ENCODE results near the gene ZNF615. TPM values are rescaled to one million over a fixed set of nuclear protein-coding genes. Genes with fewer than 3 reads are reported as not detected.
"Not testable (repeated sequence)": the region's sequence is repeated elsewhere in the genome, so short reads cannot be mapped to it uniquely, and the experiment has no call there.

Gene ZNF615
- total RNA-seq, 4 donors from 2014 or later: 7.0 to 12.8 (median 8.6) TPM

DNA sequence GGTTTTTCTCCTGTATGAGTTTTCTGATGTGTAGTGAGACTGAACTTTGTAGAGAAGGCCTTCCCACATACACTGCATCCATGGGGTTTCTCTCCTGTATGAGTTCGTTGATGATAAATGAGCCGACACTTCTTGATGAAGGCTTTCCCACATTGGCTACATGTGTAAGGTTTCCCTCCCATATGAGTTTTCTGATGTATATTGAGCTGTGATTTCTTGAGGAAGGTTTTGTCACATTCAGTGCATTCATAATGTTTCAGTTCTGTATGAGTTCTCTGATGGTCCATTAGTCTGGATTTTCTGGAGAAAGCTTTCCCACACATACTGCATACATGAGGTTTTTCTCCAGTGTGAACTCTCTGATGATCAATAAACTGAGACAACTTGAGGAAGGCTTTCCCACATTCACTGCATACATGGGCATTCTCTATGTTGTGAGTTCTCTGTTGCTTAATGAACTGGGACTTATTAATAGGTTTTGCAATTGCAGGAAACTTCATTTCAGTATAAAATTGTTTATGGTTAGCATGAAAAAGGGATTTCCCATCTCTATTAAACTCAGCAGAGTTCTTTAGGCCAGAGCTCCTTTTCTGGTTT lies 13.9 kb downstream of the ZNF615 start:
- ATAC-seq (ENCODE audit: low FRiP score): no peak
- TF ChIP-seq, protein P1, sequence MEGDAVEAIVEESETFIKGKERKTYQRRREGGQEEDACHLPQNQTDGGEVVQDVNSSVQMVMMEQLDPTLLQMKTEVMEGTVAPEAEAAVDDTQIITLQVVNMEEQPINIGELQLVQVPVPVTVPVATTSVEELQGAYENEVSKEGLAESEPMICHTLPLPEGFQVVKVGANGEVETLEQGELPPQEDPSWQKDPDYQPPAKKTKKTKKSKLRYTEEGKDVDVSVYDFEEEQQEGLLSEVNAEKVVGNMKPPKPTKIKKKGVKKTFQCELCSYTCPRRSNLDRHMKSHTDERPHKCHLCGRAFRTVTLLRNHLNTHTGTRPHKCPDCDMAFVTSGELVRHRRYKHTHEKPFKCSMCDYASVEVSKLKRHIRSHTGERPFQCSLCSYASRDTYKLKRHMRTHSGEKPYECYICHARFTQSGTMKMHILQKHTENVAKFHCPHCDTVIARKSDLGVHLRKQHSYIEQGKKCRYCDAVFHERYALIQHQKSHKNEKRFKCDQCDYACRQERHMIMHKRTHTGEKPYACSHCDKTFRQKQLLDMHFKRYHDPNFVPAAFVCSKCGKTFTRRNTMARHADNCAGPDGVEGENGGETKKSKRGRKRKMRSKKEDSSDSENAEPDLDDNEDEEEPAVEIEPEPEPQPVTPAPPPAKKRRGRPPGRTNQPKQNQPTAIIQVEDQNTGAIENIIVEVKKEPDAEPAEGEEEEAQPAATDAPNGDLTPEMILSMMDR (IDR thresholded peaks at IDR 0.05): no peak
- no peak for DNase-seq (ENCODE audit: low spot score)

DNA sequence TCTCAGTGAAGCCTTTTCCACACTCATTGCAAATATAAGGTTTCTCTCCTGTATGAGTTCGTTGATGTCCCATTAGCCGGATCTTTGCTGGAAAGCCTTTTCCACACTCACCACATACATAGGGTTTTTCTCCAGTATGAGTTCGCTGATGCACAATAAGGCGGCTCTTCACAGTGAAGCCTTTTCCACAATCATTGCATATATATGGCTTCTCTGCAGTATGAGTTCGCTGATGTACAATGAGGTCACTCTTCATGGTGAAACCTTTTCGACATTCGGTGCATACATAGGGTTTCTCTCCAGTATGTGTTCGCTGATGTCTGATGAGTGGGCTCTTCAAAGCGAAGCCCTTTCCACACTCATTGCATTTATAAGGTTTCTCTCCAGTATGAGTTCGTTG lies 14.6 kb downstream of the ZNF615 start:
- DNase-seq (ENCODE audit: low spot score) (no peak), ATAC-seq (ENCODE audit: low FRiP score) (no peak)
- TF ChIP-seq, protein P1 (IDR thresholded peaks at IDR 0.05): no peak

DNA sequence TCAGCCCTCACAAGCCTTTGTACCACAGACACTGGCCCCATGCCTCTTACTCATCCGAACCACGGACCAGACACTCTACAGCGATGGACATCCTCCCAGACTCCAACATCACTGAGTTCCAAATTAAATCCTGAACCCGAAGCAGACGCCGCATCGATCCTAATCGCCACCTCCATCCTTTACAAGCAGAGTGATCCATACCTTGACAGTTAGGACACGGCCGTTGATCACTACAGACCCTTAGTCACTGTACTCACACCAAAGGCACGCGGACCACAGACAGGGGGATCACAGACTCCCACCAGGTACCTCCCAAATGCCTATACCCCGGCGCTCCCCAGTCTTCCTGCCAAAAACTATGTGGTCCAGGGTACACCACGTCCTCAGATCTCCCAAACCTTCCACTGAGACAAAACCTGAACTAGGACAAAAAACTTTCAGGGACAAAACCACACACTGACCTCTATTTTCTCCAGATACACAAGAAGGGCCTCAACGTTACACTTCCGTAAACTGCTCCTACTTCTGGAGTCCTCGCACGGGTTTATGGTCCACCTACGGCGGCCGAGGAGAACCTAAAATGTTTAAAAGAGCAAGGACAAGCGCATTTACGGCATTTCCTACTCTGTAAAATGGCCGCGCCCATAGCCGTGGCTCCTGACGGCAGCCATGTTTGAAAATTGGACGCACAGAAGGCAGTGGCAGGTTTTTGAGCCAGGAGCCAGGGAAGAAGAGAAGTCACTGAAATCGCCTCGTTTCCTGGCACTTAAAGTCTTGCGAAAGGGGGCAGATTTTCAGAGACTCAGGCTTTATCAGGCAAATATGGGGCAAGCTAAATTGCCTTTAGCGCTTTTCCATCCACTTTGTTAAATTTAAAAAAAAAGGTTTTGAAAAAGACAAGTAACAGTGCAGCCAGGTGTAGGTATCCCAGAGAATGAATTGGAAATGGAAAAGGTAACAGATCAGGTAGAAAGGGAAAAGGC lies 21.4 kb downstream of the ZNF615 start, which contains the start of gene ZNF350:
ZNF350 (minus strand) TSS at position 532 of the 983 bp plus-strand sequence. CDS start 12,480 bp downstream, outside the sequence.
- DNase-seq (ENCODE audit: low spot score) (peak; percentile 92), ATAC-seq (ENCODE audit: low FRiP score) (peak; percentile 93)
- TF ChIP-seq, protein P1 (IDR thresholded peaks at IDR 0.05): no peak

DNA sequence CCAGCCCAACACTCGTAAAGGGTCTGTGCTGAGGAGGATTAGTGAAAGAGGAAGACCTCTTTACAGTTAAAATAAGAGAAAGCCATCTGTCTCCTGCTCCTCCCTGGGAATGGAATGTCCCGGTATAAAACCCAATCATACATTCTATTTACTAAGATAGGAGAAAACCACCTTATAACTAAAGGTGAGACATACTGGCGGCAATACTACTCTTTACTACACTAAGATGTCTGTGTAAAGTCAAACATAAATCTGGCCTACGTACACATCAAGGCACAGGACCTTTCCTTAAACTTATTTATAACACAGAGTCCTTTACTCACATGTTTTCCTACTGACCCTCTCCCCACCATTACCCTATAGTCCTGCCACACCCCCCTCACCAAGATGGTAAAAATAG lies 24.6 kb downstream of the ZNF615 start:
- ATAC-seq (ENCODE audit: low FRiP score) (no peak), DNase-seq (ENCODE audit: low spot score) (no peak)
- TF ChIP-seq, protein P1 (IDR thresholded peaks at IDR 0.05): no peak

DNA sequence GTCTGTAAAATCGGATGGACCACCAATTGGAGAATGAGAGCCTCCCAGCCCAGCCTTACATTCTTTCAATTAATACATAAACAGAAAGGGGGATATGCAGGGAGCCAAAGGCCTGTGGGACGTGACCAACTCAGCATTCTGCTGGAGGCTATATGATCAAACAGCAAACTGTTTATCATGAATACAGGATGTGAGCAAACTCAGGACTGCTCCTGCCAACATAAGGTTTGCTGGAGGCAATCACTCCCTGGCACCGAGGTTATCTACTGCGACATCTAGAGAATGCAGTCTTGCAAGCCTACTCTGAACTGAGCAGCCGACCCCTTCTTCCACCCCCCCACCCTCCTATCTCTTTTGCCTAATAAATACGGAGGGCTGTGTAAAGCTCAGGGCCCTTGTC lies 27.1 kb downstream of the ZNF615 start:
- not testable (repeated sequence) for ATAC-seq (ENCODE audit: low FRiP score); DNase-seq (ENCODE audit: low spot score)

DNA sequence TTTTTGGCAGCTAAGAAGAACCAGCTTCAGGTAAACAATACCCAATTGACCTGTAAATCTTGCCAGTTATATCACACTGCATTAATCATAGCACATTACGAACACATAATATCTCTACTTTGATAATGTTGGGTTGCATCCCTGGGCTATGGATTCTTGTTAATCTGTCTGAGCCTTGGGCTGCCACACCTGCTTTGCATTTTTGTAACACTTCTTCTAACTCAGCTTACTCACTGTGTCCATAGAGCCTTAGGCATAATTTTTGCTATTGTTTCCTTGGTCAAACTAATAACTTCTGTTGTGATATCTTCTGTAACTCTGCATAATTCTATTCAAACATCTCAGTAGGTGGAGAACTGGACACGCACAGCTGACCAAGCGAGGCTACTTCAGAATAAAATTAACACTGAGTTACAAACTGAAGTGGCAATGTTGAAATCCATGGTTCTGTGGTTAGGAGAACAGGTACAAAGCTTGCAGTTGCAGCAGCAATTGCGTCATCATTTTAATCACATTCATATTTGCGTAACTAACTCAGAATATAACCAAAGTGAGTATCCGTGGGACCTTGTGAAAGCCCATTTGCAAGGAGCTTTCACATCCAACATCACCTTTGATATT lies 27.8 kb downstream of the ZNF615 start:
- no peak for DNase-seq (ENCODE audit: low spot score)
- no peak for ATAC-seq (ENCODE audit: low FRiP score)
- TF ChIP-seq, protein P1 (IDR thresholded peaks at IDR 0.05): no peak

DNA sequence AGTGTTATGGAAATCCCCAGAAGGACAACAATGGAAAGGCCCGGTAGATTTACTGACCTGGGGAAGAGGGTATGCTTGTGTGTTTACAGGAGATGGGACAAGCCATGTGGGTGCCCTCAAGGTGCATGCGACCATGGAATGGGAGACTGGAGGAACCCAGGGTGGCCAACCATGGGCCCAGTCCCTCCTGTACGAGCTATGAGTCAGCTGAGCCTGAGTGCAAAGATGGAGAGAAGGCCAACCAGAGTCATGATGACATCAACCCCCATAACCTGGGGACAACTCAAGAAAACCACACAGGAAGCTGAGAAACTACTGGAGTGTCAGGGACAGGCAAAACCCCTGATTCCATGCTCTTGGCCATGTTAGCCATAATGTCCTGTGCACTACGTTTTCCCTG lies 29.1 kb downstream of the ZNF615 start:
- DNase-seq (ENCODE audit: low spot score): no peak
- no peak for ATAC-seq (ENCODE audit: low FRiP score)
- TF ChIP-seq, protein P1 (IDR thresholded peaks at IDR 0.05): no peak
